GM21786 (cell line): Measurements from ENCODE around the gene ZNF865.

Experiments
- ATAC-seq: cut with Tn5 transposase; IDR thresholded peaks from one replicate; pipeline ENCODE4 v1.9.1; 2021; ENCODE audit not compliant: unreplicated experiment

Gene ZNF865

GRCh38 chr19:55656988-55657747, 51.7 kb downstream of the ZNF865 start:
- no peak for ATAC-seq

- no peak for ATAC-seq
Observed at GRCh38 chr19:55658846-55659459, 53.5 kb downstream of the ZNF865 start.

DNA sequence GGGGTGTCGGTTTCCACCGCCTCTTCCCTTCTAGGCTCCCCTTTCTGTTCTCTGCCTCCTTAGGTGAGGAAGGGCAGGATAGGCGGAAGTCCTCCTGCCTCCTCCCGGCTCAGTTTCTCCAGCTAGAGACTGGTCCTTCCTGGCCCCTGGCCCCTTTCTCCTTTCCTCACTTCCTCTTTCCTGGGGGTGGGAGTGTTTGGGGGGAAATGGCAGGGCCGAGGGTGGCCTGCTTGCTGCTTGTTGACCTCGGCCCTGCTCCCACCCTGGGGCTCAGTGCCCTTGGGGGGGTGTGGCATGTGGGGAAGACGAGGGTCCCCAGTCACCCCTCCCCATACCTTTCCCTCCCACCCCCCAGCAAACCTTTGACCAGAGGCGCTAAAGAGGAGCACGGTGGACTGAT, 54.4 kb downstream of the ZNF865 start:
- no peak for ATAC-seq

DNA sequence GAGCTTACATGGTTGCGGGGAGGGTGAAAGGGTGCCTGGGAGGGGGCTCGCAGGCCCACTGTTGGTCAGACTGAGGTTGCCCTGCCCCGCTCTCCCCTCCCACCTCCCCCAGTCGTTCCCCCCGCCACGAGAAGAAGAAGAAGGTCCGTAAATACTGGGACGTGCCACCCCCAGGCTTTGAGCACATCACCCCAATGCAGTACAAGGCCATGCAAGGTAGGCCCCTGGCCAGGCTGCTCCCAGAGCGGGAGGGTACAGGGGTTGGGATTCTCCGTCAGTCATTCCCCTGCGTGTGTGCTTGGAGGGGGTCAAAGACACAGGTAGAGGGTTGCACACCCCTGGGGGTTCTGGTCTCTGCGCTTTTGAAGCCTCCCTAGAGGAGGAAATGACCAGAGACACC, 55.0 kb downstream of the ZNF865 start:
- no peak for ATAC-seq

DNA sequence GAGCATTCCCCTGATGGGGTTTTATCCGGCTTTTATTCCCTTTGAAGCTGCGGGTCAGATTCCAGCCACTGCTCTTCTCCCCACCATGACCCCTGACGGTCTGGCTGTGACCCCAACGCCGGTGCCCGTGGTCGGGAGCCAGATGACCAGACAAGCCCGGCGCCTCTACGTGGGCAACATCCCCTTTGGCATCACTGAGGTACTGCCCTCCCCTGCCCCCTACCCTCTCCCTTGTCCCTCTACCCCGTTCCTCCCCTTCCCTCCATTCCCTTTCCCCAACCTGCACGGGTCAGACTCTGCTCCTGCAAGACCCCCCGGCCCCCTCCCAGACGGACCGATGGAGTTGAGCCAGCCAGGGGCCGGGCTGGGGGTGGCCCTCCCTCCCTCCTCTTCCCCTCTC, 55.5 kb downstream of the ZNF865 start:
- ATAC-seq = no peak

DNA sequence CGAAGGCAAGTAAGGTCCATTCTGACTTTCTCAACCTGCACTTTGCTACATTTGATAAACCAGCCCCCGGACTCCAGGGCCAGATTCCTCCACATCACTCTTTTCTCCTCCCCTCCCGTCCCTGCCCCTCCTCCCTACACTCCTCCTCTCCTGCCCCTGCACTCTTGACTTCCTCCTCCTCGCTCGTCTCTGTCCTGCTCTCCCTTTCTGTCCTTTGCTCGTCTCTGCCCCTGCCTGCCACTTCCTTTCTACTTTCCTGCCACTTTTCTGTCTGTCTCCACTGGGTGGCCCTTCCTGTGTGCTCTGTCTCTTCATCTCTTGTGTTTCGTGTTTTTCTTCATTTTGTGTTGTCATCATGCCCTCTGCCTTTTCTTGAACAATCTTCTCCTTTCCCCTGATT, 56.4 kb downstream of the ZNF865 start:
- ATAC-seq = no peak

- ATAC-seq = no peak
Observed at GRCh38 chr19:55663846-55664536, 58.5 kb downstream of the ZNF865 start.

DNA sequence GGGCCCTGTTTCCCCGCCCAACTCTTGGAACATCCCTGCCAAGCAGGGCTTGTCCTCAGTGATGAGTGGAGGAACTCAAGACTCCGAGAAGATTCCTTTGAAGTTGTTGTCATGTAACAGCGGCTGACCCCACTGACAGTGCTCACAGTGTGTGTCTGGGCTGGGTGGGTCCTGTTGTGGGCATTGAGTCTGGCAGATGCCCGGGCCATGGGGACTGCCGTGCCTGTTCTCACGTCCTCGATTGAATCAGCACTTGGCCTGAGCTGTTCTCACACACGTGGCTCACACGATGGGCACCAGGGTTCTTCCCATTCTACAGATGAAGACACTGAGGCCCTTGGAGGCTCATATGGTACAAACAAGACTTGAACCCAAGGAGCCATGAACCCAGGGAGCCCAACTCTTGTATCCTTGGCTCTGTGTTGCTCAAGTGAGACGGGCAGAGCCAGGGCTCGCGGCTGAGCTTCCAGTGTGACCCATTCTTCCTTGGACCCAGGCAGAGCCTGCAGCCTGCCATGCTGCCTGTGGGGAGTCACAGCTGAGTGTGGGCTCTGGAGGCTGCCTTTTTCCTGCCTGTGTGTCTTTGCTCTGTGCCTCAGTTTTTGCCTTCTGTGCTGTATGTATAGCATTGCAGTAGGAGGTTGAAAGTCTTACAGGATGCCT, 61.0 kb downstream of the ZNF865 start:
- ATAC-seq = no peak
